ENCODE data around the gene DHX58.

DNA sequence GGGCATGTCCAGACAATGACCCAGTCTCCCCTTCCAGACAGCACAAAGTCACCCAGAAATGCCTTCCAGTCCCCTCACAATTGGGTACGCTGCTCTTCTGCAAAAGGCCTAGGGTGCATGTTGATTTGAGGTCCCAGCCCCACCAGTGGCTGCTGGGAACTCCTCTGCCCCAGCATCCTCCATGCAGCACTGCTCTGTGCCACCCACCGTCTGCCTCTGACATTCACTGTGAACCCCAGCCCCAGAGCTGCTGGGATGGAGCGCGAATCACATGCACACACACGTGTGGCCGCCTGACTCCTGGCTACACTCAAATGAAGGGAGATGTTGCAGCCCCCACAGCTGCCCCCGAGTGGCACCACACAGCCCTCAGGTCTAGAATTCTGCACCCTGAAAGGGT lies 60.9 kb downstream of the DHX58 start:
- TF ChIP-seq NFIC (IDR thresholded peaks at IDR 0.05; ENCODE audit: borderline replicate concordance) (no peak), POLR2AphosphoS5 (IDR thresholded peaks at IDR 0.05; ENCODE audit: low read depth, low read length) (no peak), TAF1 (IDR thresholded peaks at IDR 0.05; ENCODE audit: borderline replicate concordance, low read depth, low read length) (no peak), EP300 (IDR thresholded peaks at IDR 0.05; ENCODE audit: borderline replicate concordance in 1 of 2, low read depth in 1 of 2, low read length in 1 of 2) (no peak), RAD21 (IDR thresholded peaks at IDR 0.05; ENCODE audit: low read length) (no peak), EZH2phosphoT487 (IDR thresholded peaks at IDR 0.05; ENCODE audit: borderline replicate concordance, low read depth) (no peak)
- TF ChIP-seq, protein P1, sequence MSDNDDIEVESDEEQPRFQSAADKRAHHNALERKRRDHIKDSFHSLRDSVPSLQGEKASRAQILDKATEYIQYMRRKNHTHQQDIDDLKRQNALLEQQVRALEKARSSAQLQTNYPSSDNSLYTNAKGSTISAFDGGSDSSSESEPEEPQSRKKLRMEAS (IDR thresholded peaks at IDR 0.05; ENCODE audit: low read depth): no peak
- TF ChIP-seq, protein P2, sequence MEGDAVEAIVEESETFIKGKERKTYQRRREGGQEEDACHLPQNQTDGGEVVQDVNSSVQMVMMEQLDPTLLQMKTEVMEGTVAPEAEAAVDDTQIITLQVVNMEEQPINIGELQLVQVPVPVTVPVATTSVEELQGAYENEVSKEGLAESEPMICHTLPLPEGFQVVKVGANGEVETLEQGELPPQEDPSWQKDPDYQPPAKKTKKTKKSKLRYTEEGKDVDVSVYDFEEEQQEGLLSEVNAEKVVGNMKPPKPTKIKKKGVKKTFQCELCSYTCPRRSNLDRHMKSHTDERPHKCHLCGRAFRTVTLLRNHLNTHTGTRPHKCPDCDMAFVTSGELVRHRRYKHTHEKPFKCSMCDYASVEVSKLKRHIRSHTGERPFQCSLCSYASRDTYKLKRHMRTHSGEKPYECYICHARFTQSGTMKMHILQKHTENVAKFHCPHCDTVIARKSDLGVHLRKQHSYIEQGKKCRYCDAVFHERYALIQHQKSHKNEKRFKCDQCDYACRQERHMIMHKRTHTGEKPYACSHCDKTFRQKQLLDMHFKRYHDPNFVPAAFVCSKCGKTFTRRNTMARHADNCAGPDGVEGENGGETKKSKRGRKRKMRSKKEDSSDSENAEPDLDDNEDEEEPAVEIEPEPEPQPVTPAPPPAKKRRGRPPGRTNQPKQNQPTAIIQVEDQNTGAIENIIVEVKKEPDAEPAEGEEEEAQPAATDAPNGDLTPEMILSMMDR (IDR thresholded peaks at IDR 0.05): no peak
- TF ChIP-seq, protein P3, sequence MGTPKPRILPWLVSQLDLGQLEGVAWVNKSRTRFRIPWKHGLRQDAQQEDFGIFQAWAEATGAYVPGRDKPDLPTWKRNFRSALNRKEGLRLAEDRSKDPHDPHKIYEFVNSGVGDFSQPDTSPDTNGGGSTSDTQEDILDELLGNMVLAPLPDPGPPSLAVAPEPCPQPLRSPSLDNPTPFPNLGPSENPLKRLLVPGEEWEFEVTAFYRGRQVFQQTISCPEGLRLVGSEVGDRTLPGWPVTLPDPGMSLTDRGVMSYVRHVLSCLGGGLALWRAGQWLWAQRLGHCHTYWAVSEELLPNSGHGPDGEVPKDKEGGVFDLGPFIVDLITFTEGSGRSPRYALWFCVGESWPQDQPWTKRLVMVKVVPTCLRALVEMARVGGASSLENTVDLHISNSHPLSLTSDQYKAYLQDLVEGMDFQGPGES (IDR thresholded peaks at IDR 0.05; ENCODE audit: low read depth, low read length): no peak

Data from SK-N-SH (cell line).